ENCODE results near the gene DPH2.

- TF ChIP-seq, protein P1, sequence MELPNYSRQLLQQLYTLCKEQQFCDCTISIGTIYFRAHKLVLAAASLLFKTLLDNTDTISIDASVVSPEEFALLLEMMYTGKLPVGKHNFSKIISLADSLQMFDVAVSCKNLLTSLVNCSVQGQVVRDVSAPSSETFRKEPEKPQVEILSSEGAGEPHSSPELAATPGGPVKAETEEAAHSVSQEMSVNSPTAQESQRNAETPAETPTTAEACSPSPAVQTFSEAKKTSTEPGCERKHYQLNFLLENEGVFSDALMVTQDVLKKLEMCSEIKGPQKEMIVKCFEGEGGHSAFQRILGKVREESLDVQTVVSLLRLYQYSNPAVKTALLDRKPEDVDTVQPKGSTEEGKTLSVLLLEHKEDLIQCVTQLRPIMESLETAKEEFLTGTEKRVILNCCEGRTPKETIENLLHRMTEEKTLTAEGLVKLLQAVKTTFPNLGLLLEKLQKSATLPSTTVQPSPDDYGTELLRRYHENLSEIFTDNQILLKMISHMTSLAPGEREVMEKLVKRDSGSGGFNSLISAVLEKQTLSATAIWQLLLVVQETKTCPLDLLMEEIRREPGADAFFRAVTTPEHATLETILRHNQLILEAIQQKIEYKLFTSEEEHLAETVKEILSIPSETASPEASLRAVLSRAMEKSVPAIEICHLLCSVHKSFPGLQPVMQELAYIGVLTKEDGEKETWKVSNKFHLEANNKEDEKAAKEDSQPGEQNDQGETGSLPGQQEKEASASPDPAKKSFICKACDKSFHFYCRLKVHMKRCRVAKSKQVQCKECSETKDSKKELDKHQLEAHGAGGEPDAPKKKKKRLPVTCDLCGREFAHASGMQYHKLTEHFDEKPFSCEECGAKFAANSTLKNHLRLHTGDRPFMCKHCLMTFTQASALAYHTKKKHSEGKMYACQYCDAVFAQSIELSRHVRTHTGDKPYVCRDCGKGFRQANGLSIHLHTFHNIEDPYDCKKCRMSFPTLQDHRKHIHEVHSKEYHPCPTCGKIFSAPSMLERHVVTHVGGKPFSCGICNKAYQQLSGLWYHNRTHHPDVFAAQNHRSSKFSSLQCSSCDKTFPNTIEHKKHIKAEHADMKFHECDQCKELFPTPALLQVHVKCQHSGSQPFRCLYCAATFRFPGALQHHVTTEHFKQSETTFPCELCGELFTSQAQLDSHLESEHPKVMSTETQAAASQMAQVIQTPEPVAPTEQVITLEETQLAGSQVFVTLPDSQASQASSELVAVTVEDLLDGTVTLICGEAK (IDR thresholded peaks at IDR 0.05; ENCODE audit: borderline replicate concordance): no peak
- TF ChIP-seq CTCF (IDR thresholded peaks at IDR 0.05 in 2 of 3, conservative IDR thresholded peaks at IDR 0.05 in 1 of 3; ENCODE audit: control insufficient read depth in 2 of 3, extremely low read depth in 1 of 3, insufficient read depth in 1 of 3, low read depth in 3 of 3, low read length in 3 of 3) (no peak), SIN3A (IDR thresholded peaks at IDR 0.05; ENCODE audit: low read depth, low read length) (no peak), PKNOX1 (IDR thresholded peaks at IDR 0.05) (no peak), POLR2A (IDR thresholded peaks at IDR 0.05; ENCODE audit: low read depth, low read length) (no peak), TARDBP (IDR thresholded peaks at IDR 0.05; ENCODE audit: borderline replicate concordance) (no peak), RAD21 (IDR thresholded peaks at IDR 0.05; ENCODE audit: insufficient read depth, low read depth, low read length) (no peak), POLR2AphosphoS5 (IDR thresholded peaks at IDR 0.05; ENCODE audit: low read length) (no peak), EGR1 (IDR thresholded peaks at IDR 0.05; ENCODE audit: borderline replicate concordance in 1 of 2, low read depth in 2 of 2, low read length in 2 of 2) (no peak)
Observed at GRCh38 chr1:43932786-43933385, 36.9 kb upstream of the DPH2 start.

Measured in GM12878 (cell line).